GM18511 (cell line): ENCODE data around the gene SLC1A2.

Experiments used
- ATAC-seq: cut with Tn5 transposase; IDR thresholded peaks from one replicate; pipeline ENCODE4 v1.9.1; 2021; ENCODE audit warnings: mild to moderate bottlenecking, moderate library complexity; ENCODE audit not compliant: unreplicated experiment

The SLC1A2 gene

DNA sequence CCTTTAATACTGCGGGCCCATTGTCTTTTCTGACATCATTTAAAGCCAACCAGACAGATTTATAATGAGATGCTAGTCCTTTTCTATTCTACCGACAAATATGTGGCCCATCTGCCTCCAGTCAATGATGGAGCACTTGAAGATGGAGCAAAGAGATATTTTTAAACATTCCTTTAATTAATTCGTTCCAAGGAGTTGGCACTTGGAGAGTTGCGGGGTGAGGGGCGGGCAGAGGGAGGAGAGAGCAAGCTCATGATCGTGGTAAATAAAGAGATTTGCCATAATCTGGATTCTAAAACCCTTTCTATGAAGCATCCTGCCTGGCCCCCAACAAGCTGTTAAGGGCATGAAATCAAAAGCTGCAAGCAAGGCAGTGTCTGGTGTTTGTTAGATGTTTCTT lies 5.0 kb downstream of the SLC1A2 start:
- ATAC-seq, result no peak

DNA sequence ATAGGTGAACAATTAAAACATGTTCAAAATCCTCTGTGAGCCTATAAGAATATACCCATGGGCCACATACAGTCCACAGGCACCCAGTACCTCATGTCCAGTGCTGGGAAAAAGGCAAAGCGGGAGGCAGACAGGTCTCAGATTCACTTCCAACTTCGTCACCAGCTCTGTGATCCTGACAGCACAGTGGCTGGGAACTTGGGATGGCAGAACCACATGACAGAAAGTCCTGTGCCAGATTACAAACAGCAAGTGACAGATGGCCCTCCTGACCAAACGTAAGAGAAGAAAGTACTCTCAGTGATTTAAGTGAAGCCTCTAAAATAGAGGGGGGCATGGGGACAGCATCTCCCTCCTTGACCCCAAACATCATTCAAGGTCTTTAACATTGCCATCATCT lies 5.8 kb downstream of the SLC1A2 start:
- no peak for ATAC-seq

DNA sequence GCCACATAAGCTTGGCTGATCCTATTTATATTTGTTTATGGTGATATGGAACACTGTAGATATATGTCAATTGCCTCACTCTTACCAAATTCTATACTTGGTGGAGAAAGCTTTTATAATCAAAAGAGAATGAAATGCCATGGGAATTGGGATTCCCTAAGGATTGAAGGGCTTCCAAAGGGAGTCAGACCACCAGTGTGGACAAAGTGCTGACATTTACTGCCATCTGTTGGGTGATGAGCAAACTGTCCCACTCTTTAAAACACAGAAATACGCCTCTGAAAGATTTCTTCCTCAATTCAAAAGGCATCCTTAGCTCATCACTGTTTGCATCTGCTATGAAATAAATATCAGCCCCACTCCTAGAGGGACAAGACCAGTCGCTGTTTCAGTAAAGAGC lies 7.1 kb downstream of the SLC1A2 start:
- no peak for ATAC-seq

DNA sequence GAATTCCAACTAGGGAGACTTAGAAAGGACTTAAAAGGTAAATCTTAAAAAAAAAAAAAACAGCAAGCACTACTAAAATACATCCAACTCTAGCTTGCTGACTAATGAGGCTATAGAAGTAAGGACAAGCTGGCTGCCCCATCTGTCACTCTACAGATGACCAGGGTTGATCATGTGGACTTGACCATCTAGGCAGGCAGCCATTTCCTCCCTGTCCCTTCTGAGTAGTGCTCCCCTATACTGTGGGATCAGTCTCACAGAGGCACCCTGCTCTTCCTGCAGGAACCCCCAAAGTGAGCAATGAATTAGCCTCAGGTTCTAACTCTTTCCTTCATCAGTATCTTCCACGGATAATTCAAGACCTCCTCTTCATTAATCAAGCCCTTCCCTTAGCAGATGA lies 12.3 kb downstream of the SLC1A2 start:
- no peak for ATAC-seq

GRCh38 chr11:35404388-35404775 lies 15.0 kb downstream of the SLC1A2 start:
- no peak for ATAC-seq

GRCh38 chr11:35403765-35404387 lies 15.5 kb downstream of the SLC1A2 start:
- no peak for ATAC-seq

GRCh38 chr11:35402751-35403660 lies 16.4 kb downstream of the SLC1A2 start:
- no peak for ATAC-seq

- ATAC-seq, result no peak
Observed at GRCh38 chr11:35398881-35399280, 20.5 kb downstream of the SLC1A2 start.

- ATAC-seq, result no peak
Observed at GRCh38 chr11:35394941-35395340, 24.4 kb downstream of the SLC1A2 start.

- no peak for ATAC-seq
Observed at GRCh38 chr11:35393098-35393497, 26.3 kb downstream of the SLC1A2 start.

DNA sequence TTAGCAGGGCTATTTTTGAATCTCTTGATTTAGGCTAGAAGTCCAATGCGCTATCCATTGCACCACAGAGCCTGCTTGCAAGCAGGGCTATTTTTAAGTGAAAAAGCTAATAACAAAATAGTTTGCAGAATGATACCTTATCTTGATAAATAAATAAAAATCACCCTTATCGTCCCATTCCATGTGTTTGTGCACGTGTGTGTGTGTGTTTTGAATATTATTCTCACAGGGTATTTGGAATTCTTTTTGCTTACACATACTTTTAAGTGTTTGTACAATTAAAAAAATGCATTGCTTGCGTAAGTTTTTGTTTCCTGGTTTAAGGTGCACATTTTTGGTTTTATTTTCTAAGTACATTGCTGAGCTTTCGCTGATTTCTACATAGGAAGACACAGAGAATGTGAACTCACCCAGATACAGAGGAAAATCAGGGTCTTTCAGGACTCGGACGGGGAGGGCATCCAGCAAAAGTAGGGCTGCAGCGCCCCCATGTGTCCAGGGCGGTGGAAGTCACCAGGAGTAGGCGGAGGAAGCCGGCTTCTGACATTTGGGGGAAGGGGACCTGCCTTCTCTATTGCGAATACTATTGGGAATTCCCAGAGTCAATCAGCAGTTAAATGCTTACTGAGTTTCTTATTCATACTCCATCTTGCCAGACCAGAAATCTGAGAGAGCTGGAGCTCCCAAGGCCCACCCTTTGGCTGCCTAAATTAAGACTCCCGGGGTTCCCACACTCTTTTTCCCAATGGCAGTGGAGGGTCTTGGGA lies 27.3 kb downstream of the SLC1A2 start:
- peak; percentile 55 for ATAC-seq

- ATAC-seq, result peak; percentile 88
Observed at GRCh38 chr11:35390737-35391682, 28.3 kb downstream of the SLC1A2 start.

GRCh38 chr11:35389897-35390465 lies 29.4 kb downstream of the SLC1A2 start:
- ATAC-seq, result no peak

- ATAC-seq, result no peak
Observed at GRCh38 chr11:35389112-35389511, 30.2 kb downstream of the SLC1A2 start.

GRCh38 chr11:35388061-35388460 lies 31.3 kb downstream of the SLC1A2 start:
- ATAC-seq, result no peak

- no peak for ATAC-seq
Observed at GRCh38 chr11:35387111-35387982, 32.0 kb downstream of the SLC1A2 start.

GRCh38 chr11:35383953-35384352 lies 35.4 kb downstream of the SLC1A2 start:
- ATAC-seq, result no peak

- no peak for ATAC-seq
Observed at GRCh38 chr11:35381709-35382322, 37.5 kb downstream of the SLC1A2 start.

GRCh38 chr11:35380603-35381002 lies 38.8 kb downstream of the SLC1A2 start:
- ATAC-seq, result no peak
